RCC 7860 (cell line): Measurements from ENCODE around the gene TRPM1.

Experiments used
- DNase-seq: peaks from one replicate; pipeline ENCODE4 v3.0.0-alpha.2; 2015; ENCODE audit warnings: low spot score
- FAIRE-seq: peaks from 2 replicates; lab custom pipeline; 2012; peaks lifted over from hg19 to GRCh38; lab: Jason Lieb, UNC

The TRPM1 gene

GRCh38 chr15:31051496-31052080 lies 49.9 kb downstream of the TRPM1 start:
- FAIRE-seq (no peak), DNase-seq (no peak)

- no peak for FAIRE-seq
- no peak for DNase-seq
These were observed 50.6 kb downstream of the TRPM1 start for GRCh38 chr15:31050953-31051352.

GRCh38 chr15:31049682-31050615 lies 51.6 kb downstream of the TRPM1 start:
- no peak for DNase-seq
- FAIRE-seq: no peak

GRCh38 chr15:31049111-31049510 lies 52.4 kb downstream of the TRPM1 start:
- no peak for DNase-seq
- FAIRE-seq: no peak

GRCh38 chr15:31047437-31047836 lies 54.1 kb downstream of the TRPM1 start:
- FAIRE-seq: no peak
- no peak for DNase-seq

DNA sequence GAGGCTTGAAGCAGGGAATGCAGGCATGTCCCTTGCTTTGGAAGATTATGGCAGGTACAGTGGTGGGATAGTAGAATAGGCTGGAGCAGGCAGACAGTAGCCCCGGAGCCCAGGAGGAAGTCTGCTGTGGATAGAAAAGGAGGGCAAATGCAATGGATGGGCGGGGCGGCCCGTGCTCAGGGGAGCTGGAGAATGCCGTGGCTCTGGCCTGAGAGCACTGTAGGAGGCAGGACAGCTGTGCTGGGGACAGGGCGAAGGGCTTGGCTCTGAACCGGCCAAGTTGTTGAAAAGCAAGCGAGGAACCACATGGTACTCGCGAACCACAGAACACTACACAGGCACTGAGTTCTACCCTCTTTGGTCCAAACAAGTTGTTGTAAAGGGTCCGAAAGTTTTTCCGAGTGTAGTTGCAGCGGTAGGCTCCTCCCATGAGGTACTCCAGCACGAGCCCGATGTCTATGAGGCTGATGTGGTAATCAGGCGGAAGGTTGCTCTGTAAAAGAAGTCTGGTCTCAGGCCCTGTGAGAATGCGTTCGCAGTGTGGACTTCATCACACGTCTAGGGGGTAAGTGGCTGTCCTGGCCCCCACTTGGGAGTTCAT lies 54.7 kb downstream of the TRPM1 start:
- DNase-seq (no peak), FAIRE-seq (no peak)

DNA sequence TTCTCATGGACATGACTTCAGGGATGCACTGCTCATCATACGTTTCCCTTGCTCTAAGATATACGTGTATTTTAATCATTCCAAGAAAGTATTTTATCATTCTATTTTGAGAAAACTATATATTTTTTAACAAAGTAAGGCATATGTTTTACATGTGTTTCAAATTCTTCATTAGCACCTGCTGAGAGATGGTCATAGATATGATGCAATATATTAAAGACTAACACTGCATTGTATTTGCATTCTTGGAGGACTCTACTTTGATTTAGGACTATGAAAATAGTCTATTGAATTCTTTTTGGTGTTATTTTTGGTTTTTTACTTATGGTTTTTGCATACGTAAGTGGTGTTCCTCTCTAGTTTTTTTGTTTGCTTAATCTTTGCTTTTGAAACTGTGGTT lies 55.9 kb downstream of the TRPM1 start:
- no peak for DNase-seq
- FAIRE-seq: no peak

- DNase-seq: no peak
- no peak for FAIRE-seq
These were observed 58.8 kb downstream of the TRPM1 start for GRCh38 chr15:31042751-31043150.

DNA sequence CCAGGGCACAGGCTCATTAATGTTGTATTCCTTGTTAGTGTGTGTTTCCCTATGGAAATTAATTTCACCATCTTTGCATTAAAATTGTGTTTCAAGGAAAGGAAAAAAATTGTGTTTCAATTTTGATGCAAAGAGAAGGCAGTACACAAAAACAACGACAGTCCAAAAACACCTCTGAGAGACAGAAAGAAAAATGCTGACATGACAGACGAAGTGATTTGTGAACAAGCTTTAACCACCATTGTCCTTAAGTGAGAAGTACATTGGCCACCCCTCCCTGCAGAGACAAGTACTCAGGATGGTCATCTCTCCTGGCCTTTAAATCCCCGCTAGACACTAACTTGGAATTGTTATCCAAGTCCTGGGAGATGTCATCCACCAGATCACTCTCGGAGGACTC lies 59.9 kb downstream of the TRPM1 start:
- FAIRE-seq: no peak

DNA sequence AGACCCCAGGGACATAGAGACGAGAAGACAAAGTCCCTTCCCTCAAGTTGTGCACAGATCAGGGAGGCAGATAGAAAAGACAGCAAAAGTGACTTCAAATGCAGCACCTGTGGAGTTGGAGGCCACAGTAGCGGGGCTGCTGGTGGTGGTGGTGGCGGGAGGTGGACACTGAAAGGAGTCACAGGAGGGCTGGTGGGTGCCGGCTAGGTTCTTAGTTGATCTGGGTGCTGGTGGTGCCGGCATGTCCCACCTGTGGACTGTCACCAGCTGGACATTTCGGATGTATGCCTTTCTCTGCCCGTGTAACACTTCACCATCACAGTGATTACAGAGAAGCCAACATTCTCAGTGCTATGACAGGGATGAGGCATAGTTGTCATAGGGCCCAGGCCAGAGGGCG lies 60.9 kb downstream of the TRPM1 start:
- DNase-seq: no peak
- FAIRE-seq: no peak

More for the DNA sequence above, 59.9 kb downstream of the TRPM1 start:
- DNase-seq: no peak

- FAIRE-seq (no peak), DNase-seq (no peak)
These were observed 61.6 kb downstream of the TRPM1 start for GRCh38 chr15:31039961-31040360.

GRCh38 chr15:31037731-31038477 lies 63.6 kb downstream of the TRPM1 start:
- no peak for DNase-seq
- FAIRE-seq: no peak

- DNase-seq (no peak), FAIRE-seq (no peak)
These were observed 64.7 kb downstream of the TRPM1 start for GRCh38 chr15:31036783-31037182.

GRCh38 chr15:31035610-31036009 lies 65.9 kb downstream of the TRPM1 start:
- no peak for DNase-seq
- FAIRE-seq: no peak

DNA sequence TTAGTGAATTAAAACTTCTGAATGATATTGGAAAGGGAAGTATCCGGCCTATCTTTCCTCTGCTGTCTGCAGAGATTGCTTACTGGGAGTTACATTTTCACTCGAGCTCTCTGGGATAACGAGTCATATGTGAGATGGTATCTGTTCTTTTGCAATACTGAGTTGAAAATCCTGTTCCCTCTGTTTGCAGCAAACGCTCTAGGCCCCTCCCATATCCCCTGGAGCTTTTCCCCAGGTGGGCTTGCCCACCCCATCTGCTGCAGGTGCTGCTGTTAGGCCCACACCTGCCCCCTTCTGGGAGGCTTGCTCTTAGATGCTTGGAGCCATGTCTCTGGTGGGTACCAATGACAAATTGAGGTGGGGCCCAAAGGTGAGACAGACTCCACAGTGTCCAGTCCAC lies 67.4 kb downstream of the TRPM1 start:
- no peak for DNase-seq
- FAIRE-seq: no peak

DNA sequence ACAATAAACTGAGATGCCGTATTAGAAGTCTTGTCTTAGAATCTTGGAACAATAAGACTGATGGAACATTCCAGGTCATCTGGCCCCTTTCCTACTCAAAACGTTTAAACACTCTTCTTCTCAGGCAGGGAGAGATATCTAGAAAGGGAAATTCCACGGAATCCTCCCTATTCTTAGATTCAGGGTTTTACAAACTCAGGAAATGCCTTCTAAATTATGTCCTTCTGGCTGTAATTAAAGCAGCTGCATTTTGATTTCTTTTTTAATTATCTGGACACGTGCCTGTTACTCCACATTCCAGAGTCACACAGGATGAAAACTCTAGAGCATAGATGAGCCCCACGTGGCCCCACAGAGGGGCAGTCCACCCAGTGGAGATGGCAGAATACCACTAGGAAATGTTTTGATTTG lies 68.6 kb downstream of the TRPM1 start:
- DNase-seq (no peak), FAIRE-seq (no peak)

- peak; percentile 31 for DNase-seq
- FAIRE-seq: no peak
These were observed 70.0 kb downstream of the TRPM1 start for GRCh38 chr15:31031471-31032067.

GRCh38 chr15:31027910-31028578 lies 73.5 kb downstream of the TRPM1 start:
- FAIRE-seq (no peak), DNase-seq (no peak)

DNA sequence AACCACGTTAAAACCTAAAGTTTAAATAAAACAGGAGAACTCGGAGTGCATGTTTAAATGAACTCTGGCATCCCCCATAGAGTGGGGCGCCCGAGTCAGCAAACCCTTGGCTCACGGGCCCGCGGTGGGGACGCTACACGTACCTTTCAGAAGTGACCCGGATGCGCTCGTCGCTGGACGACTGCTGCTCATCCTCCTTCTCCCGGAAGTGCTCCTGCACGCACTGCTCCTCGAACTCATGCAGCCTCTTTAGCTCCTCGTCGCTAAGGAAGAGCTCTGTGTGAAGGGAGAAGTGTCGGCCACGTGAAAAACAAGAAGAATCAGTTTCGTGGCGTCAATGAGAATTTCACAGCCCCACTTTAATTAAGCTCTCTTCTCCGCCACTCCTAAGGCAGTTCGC lies 75.5 kb downstream of the TRPM1 start:
- DNase-seq (no peak), FAIRE-seq (no peak)

GRCh38 chr15:31024979-31025378 lies 76.5 kb downstream of the TRPM1 start:
- DNase-seq: no peak
- FAIRE-seq: no peak
